OCI-LY7 (cell line): ENCODE measurements around the gene MIB2. TPM values are rescaled to one million over a fixed set of nuclear protein-coding genes. Genes with fewer than 3 reads are reported as not detected.

Source experiments
- BruUV-seq: library from RNA; stranded (reverse); fragments of 400-500 nt; replicated peaks from 2 replicates; lab custom pipeline; 2021; lab: Mats Ljungman, UMichigan
- CTCF ChIA-PET: fragments of 300-600 bp; sonication (Branson Sonifier 250); formaldehyde crosslinking; loops from one replicate; lab custom pipeline; 2022; ENCODE audit warnings: antibody characterized with exemption; ENCODE audit not compliant: unreplicated experiment; lab: Charles Lee
- POLR2A ChIA-PET: fragments of 300-600 bp; sonication (Branson Sonifier 250); formaldehyde crosslinking; loops from one replicate; lab custom pipeline; 2022; ENCODE audit warnings: antibody characterized with exemption; lab: Charles Lee
- DNase-seq: peaks from one replicate; pipeline ENCODE4 v3.0.0-alpha.2; 2015; ENCODE audit warnings: low spot score
- H2AFZ ChIP-seq: fragments of 200-600 bp; sonication (generic), shearing (Covaris generic); 2 replicates; pipeline ENCODE4 v1.6.1; 2014; ENCODE audit warnings: mild to moderate bottlenecking, antibody characterized with exemption, low read length, moderate library complexity
- H3K27ac ChIP-seq: fragments of 200-600 bp; sonication (generic); 2 replicates; pipeline ENCODE4 v1.5.1; 2014; ENCODE audit warnings: mixed run types, low read depth, mild to moderate bottlenecking, moderate library complexity, low read length, inconsistent platforms; ENCODE audit not compliant: poor library complexity, severe bottlenecking
- H3K36me3 ChIP-seq: fragments of 200-600 bp; sonication (generic); 2 replicates; pipeline ENCODE4 v1.6.1; 2014; ENCODE audit warnings: mild to moderate bottlenecking, antibody characterized with exemption, low read length, moderate library complexity, mixed read lengths; ENCODE audit not compliant: insufficient read depth
- H3K4me1 ChIP-seq: fragments of 200-600 bp; sonication (generic); 2 replicates; pipeline ENCODE4 v1.5.1; 2014; ENCODE audit warnings: mild to moderate bottlenecking, low read length; ENCODE audit not compliant: insufficient read depth, poor library complexity, severe bottlenecking
- H3K4me2 ChIP-seq: fragments of 200-600 bp; sonication (generic); 2 replicates; pipeline ENCODE4 v1.6.1; 2014; ENCODE audit warnings: mild to moderate bottlenecking, low read length
- H3K4me3 ChIP-seq: fragments of 200-600 bp; sonication (generic); 2 replicates; pipeline ENCODE4 v1.5.1; 2014; ENCODE audit warnings: mild to moderate bottlenecking, low read depth, low read length; ENCODE audit not compliant: poor library complexity, severe bottlenecking
- H3K79me2 ChIP-seq: fragments of 200-600 bp; sonication (generic); 2 replicates; pipeline ENCODE4 v1.6.1; 2016; ENCODE audit warnings: low read depth, mild to moderate bottlenecking, low read length, moderate library complexity, mixed read lengths; ENCODE audit not compliant: insufficient read depth
- H3K9me2 ChIP-seq: fragments of 200-600 bp; sonication (generic); 2 replicates; pipeline ENCODE4 v1.6.1; 2016; ENCODE audit warnings: mild to moderate bottlenecking, low read length, mixed read lengths; ENCODE audit not compliant: insufficient read depth
- H3K9me3 ChIP-seq: fragments of 200-600 bp; sonication (generic); 2 replicates; pipeline ENCODE4 v1.6.1; 2014; ENCODE audit warnings: mild to moderate bottlenecking, mixed run types, low read length, mixed read lengths
- H4K20me1 ChIP-seq: fragments of 200-600 bp; sonication (generic); 2 replicates; pipeline ENCODE4 v1.6.1; 2014; ENCODE audit warnings: mild to moderate bottlenecking, antibody characterized with exemption, low read length, moderate library complexity, mixed read lengths; ENCODE audit not compliant: insufficient read depth
- CTCF ChIP-seq: fragments of 200-600 bp; sonication (generic); conservative IDR thresholded peaks from 2 replicates; pipeline ENCODE4 v1.5.1; 2014; ENCODE audit warnings: mild to moderate bottlenecking, antibody characterized with exemption, low read length, moderate library complexity, mixed read lengths
- EZH2phosphoT487 ChIP-seq: fragments of 200-600 bp; sonication (generic); IDR thresholded peaks from 2 replicates; pipeline ENCODE4 v1.6.1; 2018; ENCODE audit warnings: low read depth, borderline replicate concordance, mild to moderate bottlenecking, mixed run types, antibody characterized with exemption, low read length, moderate library complexity, mixed read lengths
- intact Hi-C: fragments of 100-400 bp; cut with micrococcal nuclease; formaldehyde crosslinking; loops from one replicate; pipeline ENCODE4 v1.10.0; 2022; ENCODE audit not compliant: unreplicated experiment
- total RNA-seq, 2 experiments: library from RNA; depleted of rRNA in 1 of 2; stranded (reverse); fragments of >200 nt in 1 of 2; shearing (Covaris generic) in 1 of 2; gene quantifications; 2 replicates each; pipeline ENCODE4 v1.2.3, GENCODE V29; 2014 to 2022

The MIB2 gene
- total RNA-seq, 2 experiments from 2014 or later = 54.0 to 64.9 TPM

- DNase-seq = no peak
- H3K79me2 ChIP-seq = peaks cover 14% of the 10 kb centered on the region; the same call in 1 of the 2 replicates
- BruUV-seq = TSS peak; percentile 74
- H2AFZ ChIP-seq = no peak overlapping the region
- no peaks in the 10 kb centered on the region for H3K36me3 ChIP-seq
- ChIA-PET CTCF (interaction anchor here (1.2 kb wide), 1 partner anchor 12 kb away, joined by 13 read pairs; no protein-coding TSS in a partner anchor), POLR2A (interaction anchor here (0.6 to 1.3 kb wide), 4 partner anchors 56 to 518 kb away, joined by 3 to 4 read pairs (median 3); no protein-coding TSS in a partner anchor)
- H3K9me3 ChIP-seq = no peaks in the 10 kb centered on the region
- H3K4me3 ChIP-seq = peak overlapping the region; percentile 85
- H3K4me2 ChIP-seq = peak overlapping the region; percentile 95
- H4K20me1 ChIP-seq = no peaks in the 10 kb centered on the region
- H3K9me2 ChIP-seq = no peaks in the 10 kb centered on the region
- H3K4me1 ChIP-seq = peaks cover 36% of the 10 kb centered on the region
- intact Hi-C loops = no loop called here
- H3K27ac ChIP-seq = no peak overlapping the region
- TF ChIP-seq CTCF (no peak), EZH2phosphoT487 (no peak)
Measured at GRCh38 chr1:1613509-1614082, 1.7 kb upstream of the MIB2 start.

GRCh38 chr1:1614204-1614953, 921 bp upstream of the MIB2 start:
- H3K4me2 ChIP-seq = peak overlapping the region; percentile 95
- H3K4me1 ChIP-seq = peaks cover 36% of the 10 kb centered on the region
- ChIA-PET POLR2A (interaction anchor here (0.6 to 1.9 kb wide), 5 partner anchors 10 to 214 kb away, joined by 3 to 4 read pairs (median 3); no protein-coding TSS in a partner anchor), CTCF (interaction anchor here (1.2 kb wide), 1 partner anchor 11 kb away, joined by 13 read pairs; no protein-coding TSS in a partner anchor)
- no peak overlapping the region for H2AFZ ChIP-seq
- no peaks in the 10 kb centered on the region for H3K9me2 ChIP-seq
- no peaks in the 10 kb centered on the region for H4K20me1 ChIP-seq
- intact Hi-C loops = no loop called here
- no peak for DNase-seq
- H3K36me3 ChIP-seq = no peaks in the 10 kb centered on the region
- no TSS peak for BruUV-seq
- no peaks in the 10 kb centered on the region for H3K9me3 ChIP-seq
- H3K4me3 ChIP-seq = peak overlapping the region; percentile 85
- no peak overlapping the region for H3K27ac ChIP-seq
- TF ChIP-seq EZH2phosphoT487 (no peak), CTCF (no peak)
- H3K79me2 ChIP-seq = peaks cover 14% of the 10 kb centered on the region; the same call in 1 of the 2 replicates
